ENCODE measurements around the gene SPTLC2.
"Not testable (repeated sequence)": the region's sequence is repeated elsewhere in the genome, so short reads cannot be mapped to it uniquely, and the experiment has no call there.

SPTLC2 gene

GRCh38 chr14:77543240-77543551 is 73.2 kb downstream of the SPTLC2 start:
- Histone ChIP-seq H3K36me3 (replicated peaks; ENCODE audit: low read depth, low read length) (no peaks in the 10 kb centered on the region), H3K4me2 (ENCODE audit: low read length) (no peak overlapping the region), H3K79me2 (ENCODE audit: low read length) (no peaks in the 10 kb centered on the region), H3K4me1 (ENCODE audit: low read length) (peaks cover 16% of the 10 kb centered on the region), H3K9ac (ENCODE audit: low read length) (no peak overlapping the region), H3K4me3 (ENCODE audit: low read length) (no peak overlapping the region), H4K20me1 (ENCODE audit: insufficient read depth, low read length) (no peaks in the 10 kb centered on the region), H3K27ac (ENCODE audit: low read length) (no peak overlapping the region), H2AFZ (ENCODE audit: low read depth, low read length) (no peak overlapping the region), H3K9me3 (ENCODE audit: insufficient read depth, low read length) (no peaks in the 10 kb centered on the region), H3K27me3 (ENCODE audit: low read depth, low read length) (no peaks in the 10 kb centered on the region)
- TF ChIP-seq CTCF (IDR thresholded peaks at IDR 0.05; ENCODE audit: low read depth, low read length) (no peak), EZH2phosphoT487 (IDR thresholded peaks at IDR 0.05; ENCODE audit: low read depth) (no peak)

GRCh38 chr14:77542421-77543239 is 73.8 kb downstream of the SPTLC2 start:
- H3K27me3 ChIP-seq (ENCODE audit: low read depth, low read length) = no peaks in the 10 kb centered on the region
- H2AFZ ChIP-seq (ENCODE audit: low read depth, low read length) = no peak overlapping the region
- no peak overlapping the region for H3K9ac ChIP-seq (ENCODE audit: low read length)
- no peak overlapping the region for H3K27ac ChIP-seq (ENCODE audit: low read length)
- no peak for TF ChIP-seq CTCF (IDR thresholded peaks at IDR 0.05; ENCODE audit: low read depth, low read length)
- no peak for TF ChIP-seq EZH2phosphoT487 (IDR thresholded peaks at IDR 0.05; ENCODE audit: low read depth)
- no peaks in the 10 kb centered on the region for H3K9me3 ChIP-seq (ENCODE audit: insufficient read depth, low read length)
- H3K4me3 ChIP-seq (ENCODE audit: low read length) = peak overlapping the region; percentile 19
- no peaks in the 10 kb centered on the region for H4K20me1 ChIP-seq (ENCODE audit: insufficient read depth, low read length)
- H3K36me3 ChIP-seq (replicated peaks; ENCODE audit: low read depth, low read length) = no peaks in the 10 kb centered on the region
- H3K4me2 ChIP-seq (ENCODE audit: low read length) = peak overlapping the region; percentile 54
- H3K79me2 ChIP-seq (ENCODE audit: low read length) = no peaks in the 10 kb centered on the region
- H3K4me1 ChIP-seq (ENCODE audit: low read length) = peaks cover 16% of the 10 kb centered on the region

- Histone ChIP-seq H3K36me3 (replicated peaks; ENCODE audit: low read depth, low read length) (no peaks in the 10 kb centered on the region), H2AFZ (ENCODE audit: low read depth, low read length) (no peak overlapping the region), H3K4me1 (ENCODE audit: low read length) (peaks cover 16% of the 10 kb centered on the region), H3K27me3 (ENCODE audit: low read depth, low read length) (no peaks in the 10 kb centered on the region), H3K4me2 (ENCODE audit: low read length) (peak overlapping the region; percentile 54), H3K9ac (ENCODE audit: low read length) (no peak overlapping the region), H3K27ac (ENCODE audit: low read length) (no peak overlapping the region), H3K4me3 (ENCODE audit: low read length) (peak overlapping the region; percentile 19), H3K79me2 (ENCODE audit: low read length) (no peaks in the 10 kb centered on the region), H4K20me1 (ENCODE audit: insufficient read depth, low read length) (no peaks in the 10 kb centered on the region), H3K9me3 (ENCODE audit: insufficient read depth, low read length) (no peaks in the 10 kb centered on the region)
- TF ChIP-seq CTCF (IDR thresholded peaks at IDR 0.05; ENCODE audit: low read depth, low read length) (no peak), EZH2phosphoT487 (IDR thresholded peaks at IDR 0.05; ENCODE audit: low read depth) (no peak)
These were observed 74.5 kb downstream of the SPTLC2 start for GRCh38 chr14:77541905-77542304.

GRCh38 chr14:77536951-77537350 is 79.5 kb downstream of the SPTLC2 start:
- H3K4me3 ChIP-seq (ENCODE audit: low read length); H3K27me3 ChIP-seq (ENCODE audit: low read depth, low read length); H3K79me2 ChIP-seq (ENCODE audit: low read length); H3K27ac ChIP-seq (ENCODE audit: low read length); H3K4me2 ChIP-seq (ENCODE audit: low read length); H4K20me1 ChIP-seq (ENCODE audit: insufficient read depth, low read length); H3K4me1 ChIP-seq (ENCODE audit: low read length); H2AFZ ChIP-seq (ENCODE audit: low read depth, low read length); H3K9me3 ChIP-seq (ENCODE audit: insufficient read depth, low read length); H3K9ac ChIP-seq (ENCODE audit: low read length); H3K36me3 ChIP-seq (replicated peaks; ENCODE audit: low read depth, low read length): not testable (repeated sequence)

All from OCI-LY3 (cell line).